Activated naive CD8-positive, alpha-beta T cell treated with anti-CD3 and anti-CD28 coated beads, Interleukin-2, amount 50 U/mL, for 16 hours (primary cell): ENCODE results near the gene TNRC18.
A peak's percentile ranks its signal among the peaks of the same experiment; 100 is the strongest.
"Not testable (repeated sequence)": the region's sequence is repeated elsewhere in the genome, so short reads cannot be mapped to it uniquely, and the experiment has no call there.

ENCODE experiments used
- DNase-seq: peaks from one replicate; pipeline ENCODE4 v3.0.0-alpha.2; 2020; ENCODE audit warnings: low read depth, low spot score

Gene TNRC18

DNA sequence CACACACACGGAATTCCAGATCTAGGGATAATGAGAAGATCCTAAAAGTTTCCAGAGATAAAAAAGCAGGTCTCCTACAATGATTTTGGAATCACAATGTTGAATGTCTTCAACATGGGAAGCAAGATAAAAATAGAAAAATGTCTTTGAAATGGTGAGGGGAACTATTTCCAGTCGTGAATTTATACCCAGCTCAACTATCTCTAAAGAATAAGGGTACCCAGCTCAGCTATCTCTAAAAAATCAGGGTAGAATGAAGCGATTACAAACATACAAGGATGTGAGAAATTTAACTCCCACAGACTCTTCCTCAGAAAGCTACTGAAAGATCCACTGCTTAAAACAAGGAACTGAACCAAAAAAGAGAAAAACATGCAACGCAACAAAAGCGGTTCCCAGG, 105.0 kb downstream of the TNRC18 start:
- not testable (repeated sequence) for DNase-seq

DNA sequence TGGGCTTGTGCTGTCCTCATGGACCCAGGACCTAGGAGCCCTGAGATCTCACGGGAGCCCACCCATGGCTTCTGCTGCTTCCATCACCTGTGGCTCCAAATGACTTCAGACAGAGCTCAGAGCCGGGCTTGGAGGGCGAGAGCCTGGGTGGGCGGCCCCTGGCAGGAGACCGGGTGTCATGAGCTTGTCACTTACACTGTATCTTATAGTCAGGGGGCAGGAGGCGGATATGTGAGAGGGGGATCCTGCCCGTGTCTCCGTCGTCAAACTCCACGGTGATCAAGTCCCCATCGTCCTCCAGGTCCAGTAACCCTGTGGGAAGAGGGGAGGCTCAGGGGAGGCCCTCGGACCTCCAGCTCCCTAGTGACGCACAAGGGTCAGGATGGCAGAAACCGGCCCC, 107.9 kb downstream of the TNRC18 start:
- no peak for DNase-seq

DNA sequence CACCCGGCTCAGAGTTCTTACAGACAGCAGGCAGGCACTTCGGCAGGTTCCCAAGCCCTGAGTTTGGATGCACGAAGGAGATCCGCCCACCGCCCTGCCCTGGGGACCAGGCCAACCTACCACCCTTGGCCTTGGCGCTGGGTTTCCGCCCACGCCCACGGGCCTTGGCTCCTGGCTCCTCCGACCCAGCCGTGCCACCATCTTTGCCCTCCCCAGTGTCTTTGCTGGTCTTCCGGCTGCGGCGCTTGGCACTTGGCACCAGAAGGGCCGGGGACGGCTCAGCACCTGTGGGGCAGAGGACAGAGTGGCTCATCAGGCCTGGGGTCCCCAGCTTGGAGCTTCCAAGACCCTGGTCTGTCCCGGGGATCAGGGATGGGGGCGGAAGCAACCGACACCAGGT, 108.8 kb downstream of the TNRC18 start:
- DNase-seq = no peak

DNA sequence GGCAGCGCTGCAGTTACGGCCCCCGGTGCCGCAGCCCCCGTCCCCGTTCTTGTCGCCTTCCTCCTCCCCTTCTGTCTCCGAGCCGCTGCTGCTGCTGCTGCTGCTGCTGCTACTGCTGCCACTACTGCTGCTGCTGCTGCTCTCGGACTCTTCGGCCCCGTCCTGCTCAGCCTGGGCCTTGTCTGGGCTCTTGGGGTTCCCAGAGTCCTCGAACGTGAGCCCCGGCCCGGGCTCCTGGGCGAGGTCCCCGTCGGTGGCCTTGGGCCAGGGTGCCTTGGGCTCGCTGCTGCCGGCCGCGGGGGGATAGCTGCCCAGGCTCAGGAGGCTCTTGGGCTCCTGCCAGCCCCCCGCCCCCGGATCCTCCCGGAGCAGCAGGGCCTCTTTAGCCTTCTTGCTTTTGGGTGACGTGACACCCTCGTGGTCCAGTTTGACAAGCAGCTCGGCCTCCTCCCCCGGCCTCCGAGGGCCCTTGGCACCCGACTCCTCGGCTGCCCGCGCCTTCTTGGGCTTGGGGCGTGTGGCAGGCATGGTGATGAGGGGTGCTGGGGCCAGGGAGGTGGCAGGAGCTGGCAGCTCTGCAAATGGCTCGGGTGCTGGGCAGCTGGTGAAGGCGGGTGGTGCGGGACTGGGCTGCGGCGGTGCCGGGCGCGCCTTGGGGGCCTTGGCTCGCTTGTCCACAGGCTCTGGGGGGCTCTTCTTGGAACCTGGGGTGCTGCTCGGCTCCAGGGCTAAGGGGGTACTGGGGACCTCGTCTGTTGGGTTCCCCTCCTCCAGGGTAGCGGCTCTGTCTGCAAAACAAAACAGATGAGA, 110.4 kb downstream of the TNRC18 start:
- not testable (repeated sequence) for DNase-seq

DNA sequence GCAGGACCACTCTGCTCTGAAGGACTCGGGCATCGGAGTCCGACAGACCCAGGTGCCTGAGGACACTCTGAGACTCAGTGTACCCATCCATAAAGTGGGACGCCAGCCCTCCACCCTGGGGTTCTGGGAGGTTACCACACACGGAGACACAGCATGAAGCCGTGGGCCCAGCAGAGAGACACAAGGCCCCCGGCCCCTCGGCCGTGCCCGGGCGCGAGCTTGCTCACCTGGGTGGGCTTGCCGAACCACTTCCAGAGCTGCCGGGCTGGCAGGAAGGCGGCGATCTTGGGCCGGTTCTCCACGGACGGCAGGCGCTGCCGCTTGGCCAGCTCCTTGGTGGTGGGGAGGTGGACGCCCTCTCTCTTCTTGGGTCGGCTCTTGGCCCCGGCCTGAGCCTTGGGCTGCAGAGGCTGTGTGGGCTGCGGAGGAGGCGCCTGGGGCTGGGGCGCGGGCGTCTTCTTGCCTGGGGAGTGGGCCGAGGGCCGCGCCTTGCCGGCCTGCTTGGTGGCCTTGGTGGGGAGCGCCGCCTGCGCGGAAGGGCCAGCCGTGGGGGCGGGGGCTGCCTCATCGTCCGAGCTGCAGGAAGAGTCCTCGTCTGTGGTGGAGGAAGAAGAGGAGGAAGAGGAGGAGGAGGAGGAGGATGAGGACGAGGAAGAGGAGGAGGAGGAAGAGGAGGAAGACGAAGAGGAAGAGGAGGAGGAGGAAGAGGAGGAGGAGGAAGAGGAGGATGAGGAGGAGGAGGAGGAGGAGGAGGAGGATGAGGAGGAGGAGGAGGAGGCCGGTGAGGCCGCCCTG, 111.2 kb downstream of the TNRC18 start:
- not testable (repeated sequence) for DNase-seq

DNA sequence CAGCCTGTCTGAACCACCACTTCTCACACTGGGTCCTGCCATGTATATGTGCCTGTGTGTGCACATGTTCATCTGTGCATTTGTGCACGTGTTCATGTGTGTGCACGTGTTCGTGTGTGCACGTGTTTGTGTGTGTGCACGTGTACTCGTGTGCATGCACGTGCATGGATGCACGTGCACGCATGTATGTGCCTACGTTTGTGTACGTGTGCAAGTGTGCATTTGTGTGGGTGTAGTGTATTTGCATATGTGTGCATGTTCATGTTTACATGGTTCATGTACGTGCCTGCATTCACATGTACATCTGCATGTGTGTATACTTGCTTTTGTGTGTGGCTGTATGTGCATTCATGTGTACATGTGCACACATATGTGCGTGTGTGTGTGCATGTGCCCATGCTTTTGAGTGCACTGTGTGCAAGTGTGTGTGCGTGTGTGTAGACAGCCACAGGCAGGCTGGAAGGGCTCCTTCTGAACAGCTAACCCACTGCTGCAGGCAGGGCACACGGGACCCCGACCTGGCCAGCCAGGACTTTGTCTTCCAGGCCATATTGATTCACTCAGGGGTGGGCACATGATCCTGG, 112.7 kb downstream of the TNRC18 start:
- DNase-seq = no peak

DNA sequence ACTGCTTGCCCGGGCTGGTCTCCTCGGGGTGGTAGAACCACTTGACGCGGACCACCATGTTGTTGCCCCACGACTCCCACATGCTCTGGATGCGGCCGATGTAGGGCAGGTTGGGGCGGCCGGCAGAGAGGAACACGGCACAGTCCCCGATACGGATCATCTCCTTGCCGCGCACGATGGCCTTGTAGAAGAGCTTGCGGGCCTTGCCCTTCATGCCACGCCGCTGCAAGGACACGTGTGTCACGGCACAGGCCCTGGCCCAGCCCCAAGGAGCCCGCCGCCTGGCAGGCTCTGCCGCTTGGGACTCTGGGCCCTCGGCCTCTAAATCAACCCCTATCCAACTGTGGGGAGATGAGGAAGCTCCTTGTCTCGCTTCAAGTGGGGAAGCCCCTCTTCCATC, 114.5 kb downstream of the TNRC18 start:
- no peak for DNase-seq

DNA sequence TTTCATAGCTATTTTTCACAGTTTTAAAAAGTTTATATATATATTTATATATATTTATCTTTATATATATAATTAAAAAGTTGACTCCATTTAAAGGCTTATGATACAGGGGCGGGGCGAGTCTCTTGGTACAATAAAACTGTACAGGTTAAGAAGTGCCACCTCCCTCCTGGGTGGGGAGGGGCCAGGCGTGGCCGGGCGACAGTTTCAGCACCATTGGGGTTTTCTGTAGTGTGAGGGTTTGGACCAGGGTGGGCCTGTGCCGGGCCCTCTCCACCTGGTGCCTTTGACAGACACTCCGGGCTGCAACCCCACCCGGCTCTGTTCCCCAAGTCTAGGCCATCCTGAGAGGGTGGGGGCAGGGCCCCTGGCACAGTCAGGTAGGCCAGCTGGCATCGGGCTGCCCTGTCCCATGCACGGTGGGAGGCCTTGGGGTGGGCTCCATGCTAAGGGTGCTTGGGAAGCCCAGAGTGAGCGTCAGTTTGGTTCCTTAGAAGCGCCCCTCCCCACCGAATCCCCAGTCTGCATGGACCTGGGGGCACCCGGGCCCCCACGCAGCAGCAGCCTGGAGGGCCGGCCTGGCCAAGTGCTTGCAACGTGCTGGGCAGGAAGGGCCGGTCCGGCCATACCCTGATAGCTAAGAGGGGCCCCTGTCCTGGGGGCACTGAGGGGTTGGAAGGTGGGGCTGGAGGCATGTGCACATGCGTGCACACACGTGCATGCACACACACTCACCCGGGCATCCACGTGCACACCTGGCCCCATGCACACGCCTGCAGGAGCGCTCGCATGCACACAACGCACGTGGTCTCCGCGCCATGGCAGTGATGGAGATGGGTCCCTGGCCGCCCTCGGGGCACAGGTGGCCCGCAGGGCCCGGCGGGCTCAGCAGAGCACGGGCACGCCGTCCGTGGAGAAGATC, 116.2 kb downstream of the TNRC18 start:
- DNase-seq = not testable (repeated sequence)

DNA sequence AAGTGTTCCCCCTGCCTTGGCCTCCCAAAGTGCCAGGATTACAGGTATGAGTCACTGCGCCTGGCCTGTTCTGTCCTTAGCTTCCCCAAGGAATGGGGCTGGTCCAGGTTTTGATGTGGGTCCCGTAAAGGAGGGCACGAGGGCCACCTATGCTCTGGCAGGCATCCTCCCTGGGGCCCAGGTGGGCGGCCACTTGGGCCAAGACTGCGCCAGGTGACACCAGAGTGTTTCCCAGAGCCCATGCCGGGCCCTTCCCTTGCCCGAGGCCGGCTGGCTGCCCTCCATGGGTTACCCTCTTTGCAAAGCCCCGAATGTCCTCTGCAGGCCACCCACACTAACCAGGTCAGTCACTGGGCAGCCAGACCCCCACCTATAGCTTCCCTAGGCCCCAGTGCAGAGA, 118.6 kb downstream of the TNRC18 start:
- not testable (repeated sequence) for DNase-seq

DNA sequence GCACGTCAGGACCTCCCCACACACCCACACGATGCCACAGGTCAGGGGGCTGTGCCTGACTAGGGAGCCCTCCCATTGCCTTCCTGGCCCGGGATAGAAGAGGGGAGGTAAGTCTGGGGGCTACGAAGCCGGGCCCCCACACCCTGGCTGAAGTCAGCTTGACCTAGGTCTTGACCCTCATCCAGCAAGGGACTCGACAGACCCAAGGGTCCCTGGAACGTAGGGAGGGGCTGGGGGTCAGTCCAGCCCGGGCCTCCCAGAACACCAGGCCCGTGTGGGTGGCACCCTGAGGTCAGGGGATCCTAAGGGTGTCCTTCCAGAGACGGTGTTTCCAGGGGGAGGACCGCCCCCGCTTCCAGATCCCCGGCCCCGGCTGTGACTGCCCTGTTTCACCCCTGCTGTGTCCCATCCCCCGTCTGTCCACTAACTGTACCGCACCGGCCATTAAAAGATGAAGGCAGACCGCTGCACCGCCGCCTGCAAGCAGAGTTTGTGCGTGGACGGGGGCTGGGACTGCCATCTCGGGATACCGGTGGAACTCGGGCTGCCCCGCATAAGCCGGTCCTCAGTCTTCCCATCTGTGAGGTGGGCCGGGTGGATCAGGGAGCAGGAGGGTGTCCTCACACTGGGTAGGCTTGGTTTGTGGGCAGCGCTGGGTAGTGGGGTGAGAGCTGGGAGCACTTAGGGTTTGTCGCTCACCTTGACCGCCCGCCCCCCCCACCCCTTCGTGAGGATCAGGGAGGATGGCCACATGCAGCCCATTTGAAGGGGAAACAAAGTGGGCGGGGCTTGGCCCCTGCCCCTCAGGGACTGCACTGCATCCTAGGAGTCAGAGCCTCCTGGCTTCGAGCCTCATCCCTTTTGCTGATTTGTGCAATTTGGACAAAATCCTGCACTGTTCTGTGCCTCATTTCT, 119.8 kb downstream of the TNRC18 start:
- DNase-seq = no peak

DNA sequence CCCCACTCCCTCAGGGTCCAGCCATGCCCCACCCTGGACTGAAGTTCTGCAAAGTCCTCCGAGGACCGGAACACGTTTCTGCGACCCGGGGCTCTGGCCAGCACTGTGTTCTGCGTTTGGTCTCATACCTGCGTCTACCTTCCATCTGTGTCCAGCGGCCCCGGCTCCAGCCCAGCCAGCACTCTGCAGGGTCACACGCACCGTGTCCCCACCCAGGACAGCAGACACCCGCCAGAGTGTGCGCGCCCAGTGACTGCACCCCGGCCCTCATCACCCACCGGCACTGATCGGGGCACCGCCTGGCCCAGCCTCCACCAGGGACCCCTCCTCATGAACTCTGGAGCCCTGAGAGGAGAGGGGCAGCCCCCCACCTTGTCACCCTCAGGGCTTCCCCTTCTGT, 120.6 kb downstream of the TNRC18 start:
- no peak for DNase-seq

DNA sequence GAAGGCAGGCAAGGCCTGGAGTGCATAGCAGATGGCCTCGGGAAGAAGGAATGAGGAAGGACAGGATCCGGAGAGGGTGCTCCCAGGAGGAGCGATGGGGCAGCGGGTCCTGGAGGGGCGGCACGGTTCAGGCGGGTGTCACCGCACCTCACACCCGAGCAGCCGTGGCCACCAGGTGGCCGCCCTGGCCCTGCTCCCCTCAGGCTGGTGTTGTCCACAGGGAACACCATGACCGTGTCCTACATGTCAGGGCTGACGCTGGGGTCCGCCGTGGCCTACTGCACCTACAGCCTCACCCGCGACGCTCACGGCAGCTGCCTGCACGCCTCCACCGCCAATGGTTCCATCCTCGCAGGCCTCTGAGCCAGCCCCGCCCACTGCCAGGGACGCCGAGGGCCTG, 121.1 kb downstream of the TNRC18 start:
- DNase-seq = no peak

DNA sequence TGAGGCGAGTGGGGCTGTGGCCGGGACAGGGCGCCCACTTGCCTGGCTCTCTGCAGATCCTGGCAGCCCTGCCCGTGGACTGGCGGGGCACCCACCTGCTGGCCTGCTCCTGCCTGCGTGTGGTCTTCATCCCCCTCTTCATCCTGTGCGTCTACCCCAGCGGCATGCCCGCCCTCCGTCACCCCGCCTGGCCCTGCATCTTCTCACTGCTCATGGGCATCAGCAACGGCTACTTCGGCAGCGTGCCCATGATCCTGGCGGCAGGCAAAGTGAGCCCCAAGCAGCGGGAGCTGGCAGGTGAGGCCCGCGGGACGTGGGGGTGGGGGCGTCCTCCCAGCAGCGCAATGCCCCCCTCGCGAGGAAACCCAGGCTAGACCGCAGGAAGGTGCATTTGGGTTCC, 123.3 kb downstream of the TNRC18 start:
- DNase-seq = no peak

DNA sequence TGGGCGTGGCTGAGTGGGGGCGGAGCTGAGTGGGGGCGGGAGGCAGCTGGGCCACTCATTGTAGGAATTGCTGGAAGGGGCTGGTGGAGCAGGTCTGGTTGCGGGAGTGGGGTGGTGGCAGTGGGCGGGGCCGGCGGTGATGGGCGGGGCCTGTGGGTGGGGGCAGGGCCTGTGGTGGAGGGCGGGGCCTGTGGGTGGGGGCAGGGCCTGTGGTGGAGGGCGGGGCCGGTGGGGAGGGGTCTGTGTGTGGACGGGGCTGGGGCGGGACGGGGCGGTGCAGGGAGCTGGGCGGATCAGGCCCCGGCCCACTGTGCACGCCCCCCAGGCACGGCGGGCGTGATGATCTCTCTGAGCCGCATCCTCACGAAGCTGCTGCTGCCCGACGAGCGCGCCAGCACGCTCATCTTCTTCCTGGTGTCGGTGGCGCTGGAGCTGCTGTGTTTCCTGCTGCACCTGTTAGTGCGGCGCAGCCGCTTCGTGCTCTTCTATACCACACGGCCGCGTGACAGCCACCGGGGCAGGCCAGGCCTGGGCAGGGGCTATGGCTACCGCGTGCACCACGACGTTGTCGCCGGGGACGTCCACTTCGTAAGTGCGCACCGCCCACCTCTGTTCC, 126.9 kb downstream of the TNRC18 start:
- DNase-seq = peak; percentile 10

DNA sequence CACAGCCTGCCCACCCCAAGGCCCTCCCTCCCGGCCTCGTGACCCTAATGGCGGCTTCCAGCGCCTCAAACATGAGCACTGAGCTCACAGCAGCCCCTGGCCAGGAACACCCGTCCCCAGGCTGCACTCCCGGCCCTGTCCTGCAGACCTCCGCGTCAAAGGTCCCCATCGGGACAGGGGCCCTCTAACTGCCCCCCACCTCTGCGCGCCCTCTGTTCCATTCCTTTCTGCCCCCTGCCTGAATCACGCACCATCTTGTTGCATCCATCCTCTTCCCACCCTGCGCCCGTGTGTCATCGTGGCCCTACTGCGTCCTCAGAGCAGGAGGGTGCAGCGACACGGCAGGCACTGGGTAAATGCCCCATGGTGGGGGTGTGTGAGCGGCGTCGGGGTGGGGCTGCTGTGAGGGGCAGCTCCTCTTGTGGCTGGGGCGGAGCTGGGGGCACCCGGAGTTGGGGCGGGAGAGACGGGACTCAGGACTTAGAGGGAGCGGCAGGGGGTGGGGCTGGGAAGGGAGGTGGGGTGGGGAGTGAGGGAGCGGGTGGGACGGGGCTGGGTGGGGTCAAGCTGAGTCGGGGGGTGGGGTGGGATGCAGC, 127.5 kb downstream of the TNRC18 start:
- no peak for DNase-seq

DNA sequence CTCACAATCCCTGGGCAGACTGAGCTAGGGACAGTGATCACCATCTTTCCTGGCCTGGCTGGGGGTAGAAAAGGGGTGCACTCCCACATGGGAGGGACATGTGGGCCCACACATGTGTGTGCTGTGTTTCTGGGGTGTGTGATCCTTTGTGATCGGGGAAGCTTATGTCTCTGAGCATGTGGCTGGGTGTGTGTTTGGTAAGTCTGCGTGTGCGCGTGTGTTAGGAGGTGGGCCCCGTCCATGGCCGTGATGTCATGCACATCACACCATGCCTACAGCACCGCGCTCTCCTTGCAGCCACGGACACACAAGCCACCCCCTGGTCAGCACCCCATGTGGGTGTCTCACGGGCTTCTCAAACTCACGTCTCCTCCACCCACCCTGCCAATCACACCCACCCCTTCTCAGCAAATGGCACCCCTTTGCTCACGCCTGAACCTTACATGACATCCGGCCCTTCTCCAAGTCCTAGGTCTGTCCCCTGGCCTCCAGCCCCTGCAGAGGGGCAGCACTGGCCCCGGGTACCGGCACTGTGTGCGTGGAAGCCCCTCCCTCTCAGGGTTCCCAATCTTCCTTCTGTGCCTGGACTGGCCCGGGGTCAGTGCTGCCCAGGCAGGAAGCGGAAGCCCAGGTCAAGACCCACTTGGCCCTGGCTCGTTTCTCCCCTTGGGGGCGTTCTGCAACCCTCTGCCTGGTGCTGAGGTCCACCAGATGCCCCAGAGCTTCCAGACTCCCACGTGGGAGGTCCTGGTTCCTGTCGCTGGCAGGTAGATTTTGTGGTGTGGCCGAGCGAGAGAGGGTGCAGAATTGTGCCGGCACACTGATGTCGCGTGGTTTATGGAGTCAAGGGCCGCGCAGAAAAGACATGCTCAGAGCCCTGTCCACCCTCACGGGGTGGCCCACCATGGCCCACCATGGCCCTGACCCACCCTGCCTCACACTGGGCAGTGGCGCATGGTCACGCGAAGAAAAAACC, 128.3 kb downstream of the TNRC18 start:
- no peak for DNase-seq

DNA sequence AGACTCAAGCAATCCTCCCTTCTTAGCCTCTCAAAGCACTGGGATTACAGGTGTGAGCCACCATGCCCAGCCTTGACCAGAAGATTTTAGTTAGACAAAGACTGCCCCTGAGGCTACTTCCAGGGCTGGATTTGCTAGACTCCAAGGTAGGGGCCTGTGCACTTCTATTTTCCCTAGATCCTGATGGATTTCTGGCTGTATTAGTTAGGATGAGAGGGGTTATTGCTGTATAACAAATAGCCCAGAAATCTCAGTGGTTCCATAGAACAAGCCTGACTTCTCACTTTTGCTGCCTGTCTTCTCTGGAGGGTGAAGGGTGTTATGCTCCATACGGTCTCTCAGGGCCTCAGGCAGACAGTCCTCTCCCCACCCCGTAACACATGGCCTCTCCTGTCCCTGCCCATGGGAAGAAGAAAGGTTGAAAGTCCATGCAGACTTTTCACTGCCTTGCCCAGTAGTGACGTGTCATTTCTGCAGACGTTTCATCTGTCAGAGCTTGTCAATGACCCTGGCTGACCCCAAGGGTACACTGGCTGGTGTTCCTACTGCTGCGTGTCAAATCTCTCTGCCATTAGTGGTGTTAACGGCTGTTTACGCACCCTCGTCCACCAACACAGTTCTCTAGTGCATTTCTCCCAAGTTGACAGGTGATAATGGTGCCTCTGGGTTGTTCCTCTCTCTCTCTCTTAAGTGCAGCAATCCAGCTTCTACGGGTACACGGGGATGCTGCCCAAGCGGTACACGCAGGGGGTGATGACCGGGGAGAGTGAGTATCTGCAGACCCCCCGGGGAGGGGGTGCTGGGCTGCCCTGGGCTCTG, 129.3 kb downstream of the TNRC18 start:
- no peak for DNase-seq
